H1 (cell line): Measurements from ENCODE around the gene ZNF571. TPM values are rescaled to one million over a fixed set of nuclear protein-coding genes. Genes with fewer than 3 reads are reported as not detected.

Source experiments
- CTCF ChIA-PET: fragments of 300-600 bp; sonication (Branson Sonifier 250); formaldehyde crosslinking; loops from one replicate; lab custom pipeline; 2021; ENCODE audit not compliant: partially characterized antibody; lab: Charles Lee
- POLR2A ChIA-PET: fragments of 300-600 bp; sonication (Branson Sonifier 250); formaldehyde crosslinking; loops from one replicate; lab custom pipeline; 2021; ENCODE audit warnings: inconsistent platforms; ENCODE audit not compliant: partially characterized antibody; lab: Charles Lee
- DNase-seq, 2 experiments: peaks; one replicate each; pipeline versions ENCODE4 v3.0.0 to v3.0.0-alpha.2; 2010 to 2022; ENCODE audit warnings: low spot score in 2 of 2, low read depth in 1 of 2, mixed read lengths in 1 of 2
- FAIRE-seq: peaks from 2 replicates; lab custom pipeline; 2011; peaks lifted over from hg19 to GRCh38; lab: Jason Lieb, UNC
- H2AFZ ChIP-seq: 2 replicates; pipeline ENCODE4 v1.8.1; 2012; ENCODE audit warnings: low read length, inconsistent platforms
- H2AK5ac ChIP-seq: 2 replicates; pipeline ENCODE4 v1.6.1; 2013; ENCODE audit warnings: low read depth, low read length
- H2BK120ac ChIP-seq: replicated peaks from 2 replicates; pipeline ENCODE3; 2013; ENCODE audit warnings: low read depth, low read length, inconsistent platforms
- H2BK12ac ChIP-seq: 2 replicates; pipeline ENCODE4 v1.6.1; 2013; ENCODE audit warnings: low read depth, low read length
- H2BK15ac ChIP-seq: 2 replicates; pipeline ENCODE4 v1.6.1; 2013; ENCODE audit warnings: low read length
- H2BK20ac ChIP-seq: 2 replicates; pipeline ENCODE4 v1.6.1; 2013; ENCODE audit warnings: low read length
- H2BK5ac ChIP-seq: 2 replicates; pipeline ENCODE4 v1.6.1; 2013; ENCODE audit warnings: low read depth, low read length
- H3K14ac ChIP-seq: 2 replicates; pipeline ENCODE4 v1.6.1; 2013; ENCODE audit warnings: inconsistent platforms; ENCODE audit not compliant: insufficient read length
- H3K18ac ChIP-seq: 2 replicates; pipeline ENCODE4 v1.6.1; 2013; ENCODE audit warnings: low read length; ENCODE audit errors: extremely low read depth
- H3K23ac ChIP-seq: 2 replicates; pipeline ENCODE4 v1.6.1; 2013; ENCODE audit warnings: inconsistent platforms; ENCODE audit not compliant: insufficient read length
- H3K23me2 ChIP-seq: 2 replicates; pipeline ENCODE4 v1.6.1; 2013; ENCODE audit warnings: low read depth, low read length
- H3K27ac ChIP-seq: 2 replicates; pipeline ENCODE4 v1.6.1; 2011; ENCODE audit warnings: low read depth, low read length, inconsistent platforms
- H3K27me3 ChIP-seq, 4 experiments: replicated peaks in 1 of 4; 1 replicate in 1 of 4; 2 replicates in 3 of 4; pipeline versions ENCODE4 v1.6.1 to v1.8.1; 2011 to 2013; ENCODE audit warnings: low read length in 3 of 4, mild to moderate bottlenecking in 3 of 4, inconsistent platforms in 2 of 4, mixed read lengths in 2 of 4, moderate library complexity in 1 of 4; ENCODE audit not compliant: control insufficient read depth in 3 of 4, insufficient read depth in 3 of 4; ENCODE audit errors: extremely low read depth in 1 of 4
- H3K36me3 ChIP-seq, 4 experiments: 2 replicates each; pipeline versions ENCODE4 v1.6.1 to v1.8.1; 2011 to 2013; ENCODE audit warnings: mild to moderate bottlenecking in 4 of 4, low read length in 3 of 4, moderate library complexity in 2 of 4, control low read depth in 1 of 4, inconsistent platforms in 1 of 4; ENCODE audit not compliant: insufficient read depth in 4 of 4, control insufficient read depth in 2 of 4
- H3K4ac ChIP-seq: replicated peaks from 2 replicates; pipeline ENCODE3; 2013; ENCODE audit warnings: low read length, low read depth, mixed read lengths, inconsistent platforms; ENCODE audit not compliant: insufficient read length
- H3K4me1 ChIP-seq, 4 experiments: replicated peaks in 1 of 4; 1 replicate in 1 of 4; 2 replicates in 3 of 4; pipeline versions ENCODE4 v1.6.1 to v1.8.1; 2011 to 2013; ENCODE audit warnings: low read length in 3 of 4, inconsistent platforms in 2 of 4, mixed read lengths in 1 of 4; ENCODE audit not compliant: insufficient read depth in 4 of 4, control insufficient read depth in 3 of 4
- H3K4me2 ChIP-seq, 2 experiments: 2 replicates each; pipeline versions ENCODE4 v1.6.1 to v1.8.1; 2011 to 2013; ENCODE audit warnings: low read depth in 2 of 2, low read length in 2 of 2, control low read depth in 1 of 2, inconsistent platforms in 1 of 2, mild to moderate bottlenecking in 1 of 2; ENCODE audit not compliant: insufficient read depth in 1 of 2
- H3K4me3 ChIP-seq, 4 experiments: fragments of 200-600, 300-600 bp in 1 of 4; sonication (generic), shearing (Covaris generic), sonication (Bioruptor Twin) in 1 of 4; 2 replicates each; pipeline versions ENCODE4 v1.5.1 to v1.8.1; 2011 to 2016; ENCODE audit warnings: low read length in 4 of 4, low read depth in 3 of 4, control low read depth in 2 of 4, inconsistent platforms in 2 of 4, mild to moderate bottlenecking in 2 of 4, mixed read lengths in 1 of 4, moderate library complexity in 1 of 4; ENCODE audit not compliant: insufficient read depth in 2 of 4; ENCODE audit errors: extremely low read depth in 1 of 4
- H3K56ac ChIP-seq: replicated peaks from 2 replicates; pipeline ENCODE3; 2013; ENCODE audit warnings: low read depth, mild to moderate bottlenecking, mixed read lengths, low read length, inconsistent platforms; ENCODE audit not compliant: insufficient read length
- H3K79me1 ChIP-seq: 2 replicates; pipeline ENCODE4 v1.6.1; 2013; ENCODE audit warnings: low read depth, low read length, control low read depth
- H3K79me2 ChIP-seq, 2 experiments: 2 replicates each; pipeline versions ENCODE4 v1.6.1 to v1.8.1; 2012 to 2013; ENCODE audit warnings: low read length in 2 of 2, mild to moderate bottlenecking in 2 of 2, inconsistent platforms in 1 of 2; ENCODE audit not compliant: insufficient read depth in 2 of 2, control insufficient read depth in 1 of 2
- H3K9ac ChIP-seq, 4 experiments: replicated peaks in 1 of 4; 1 replicate in 1 of 4; 2 replicates in 3 of 4; pipeline versions ENCODE4 v1.6.1 to v1.8.1; 2011 to 2013; ENCODE audit warnings: low read depth in 3 of 4, low read length in 3 of 4, control low read depth in 2 of 4, mild to moderate bottlenecking in 2 of 4, moderate library complexity in 2 of 4, inconsistent platforms in 1 of 4; ENCODE audit errors: extremely low read depth in 1 of 4
- H3K9me3 ChIP-seq, 2 experiments: 2 replicates each; pipeline versions ENCODE4 v1.6.1 to v1.8.1; 2012 to 2013; ENCODE audit warnings: mild to moderate bottlenecking in 2 of 2, moderate library complexity in 2 of 2, control low read depth in 1 of 2, inconsistent platforms in 1 of 2, low read depth in 1 of 2, low read length in 1 of 2, mixed read lengths in 1 of 2; ENCODE audit not compliant: insufficient read depth in 2 of 2
- H4K20me1 ChIP-seq, 2 experiments: replicated peaks in 1 of 2; 2 replicates each; pipeline versions ENCODE3 to v1.8.1; 2011 to 2013; ENCODE audit warnings: inconsistent platforms in 2 of 2, low read length in 2 of 2, mild to moderate bottlenecking in 1 of 2; ENCODE audit not compliant: insufficient read depth in 2 of 2, control insufficient read depth in 1 of 2
- H4K5ac ChIP-seq: 2 replicates; pipeline ENCODE4 v1.6.1; 2013; ENCODE audit warnings: low read length, low read depth, mixed read lengths, inconsistent platforms; ENCODE audit not compliant: insufficient read length
- H4K8ac ChIP-seq: 2 replicates; pipeline ENCODE4 v1.8.0; 2013; ENCODE audit warnings: mild to moderate bottlenecking, moderate library complexity, low read length, inconsistent platforms; ENCODE audit not compliant: insufficient read depth; ENCODE audit errors: extremely low read depth
- H4K91ac ChIP-seq: replicated peaks from 2 replicates; pipeline ENCODE3; 2013; ENCODE audit warnings: low read length, mixed read lengths, inconsistent platforms; ENCODE audit not compliant: insufficient read length
- NRF1 ChIP-seq: IDR thresholded peaks from 2 replicates; pipeline ENCODE4 v1.6.1; 2011; ENCODE audit warnings: mild to moderate bottlenecking, low read depth, low read length, improper control_type of control experiment
- WGBS, 2 experiments: shearing (Covaris generic) in 1 of 2; methylation state at CpG; one replicate each; pipeline versions ENCODE4 v1.1.6 to v1.1.7; 2013 to 2015; ENCODE audit warnings: low lambda C conversion rate in 2 of 2, mixed read lengths in 2 of 2, inconsistent platforms in 1 of 2, low coverage in 1 of 2, missing lambda C conversion rate in 1 of 2; ENCODE audit not compliant: insufficient replicate concordance in 2 of 2, insufficient coverage in 1 of 2, insufficient read length in 1 of 2; ENCODE audit errors: extremely low coverage in 1 of 2, missing lambda C conversion rate in 1 of 2; 5-methylcytosine and 5-hydroxymethylcytosine counted together
- long read RNA-seq, 2 experiments: library from RNA in 1 of 2; library from capped mRNA in 1 of 2; stranded (forward); transcript quantifications; one replicate each; pipeline ENCODE4 v2.0.0, GENCODE V29; 2021; ENCODE audit warnings: inconsistent platforms in 1 of 2
- polyA minus RNA-seq, 3 experiments: library from RNA; depleted of rRNA, polyadenylated mRNA; stranded (reverse); fragments of >200 nt; gene quantifications; 1 replicate in 2 of 3; 2 replicates in 1 of 3; pipeline ENCODE4 v1.2.3, GENCODE V29; 2011
- polyA plus RNA-seq, 7 experiments: library from polyadenylated mRNA; depleted of rRNA in 3 of 7; stranded (reverse) in 5 of 7; unstranded in 2 of 7; fragments of >200 nt in 5 of 7; fragments of 200-250 nt in 2 of 7; gene quantifications; 1 replicate in 5 of 7; 2 replicates in 1 of 7; 4 replicates in 1 of 7; pipeline versions ENCODE4 v1.2.1 to v1.2.3, GENCODE V29; 2011 to 2013; ENCODE audit warnings: missing spikeins in 2 of 7, mixed read lengths in 2 of 7
- total RNA-seq: library from RNA; stranded (reverse); fragmentation: NEBNext Ultra II Directional; extraction: Animal tissue kit (Norgen Biotek cat#: 25700); gene quantifications from 2 replicates; pipeline ENCODE4 v1.2.1, GENCODE V29; 2021

ZNF571 gene
- total RNA-seq (3.9 and 6.4 TPM in 2 replicates), polyA plus RNA-seq (2011; rRNA removed) (1.0 and 1.8 TPM in 2 replicates), polyA minus RNA-seq (2011; rRNA and poly(A)+ RNA removed) (4.0 and 4.6 TPM in 2 replicates)
- 1.4 TPM for polyA plus RNA-seq (2011; cell fraction: cytosol; rRNA removed)
- 1.5 TPM for polyA plus RNA-seq (2011; cell fraction: nucleus; rRNA removed)
- 1.9 to 3.5 TPM (median 2.7 TPM) in 4 replicates for polyA plus RNA-seq (2012, experiment 1 of 2)
- 0.28 TPM for polyA plus RNA-seq (2012, experiment 2 of 2)
- 2.4 TPM for polyA plus RNA-seq (2013, experiment 1 of 2)
- 2.3 TPM for polyA plus RNA-seq (2013, experiment 2 of 2)
- polyA minus RNA-seq (2011; cell fraction: cytosol; rRNA and poly(A)+ RNA removed): 2.3 TPM
- 7.5 TPM for polyA minus RNA-seq (2011; cell fraction: nucleus; rRNA and poly(A)+ RNA removed)
- long read RNA-seq, experiment 1, partial matches to known transcripts: 4 of 4 reads
- long read RNA-seq, experiment 1, other reads (novel, unspliced or antisense): 0 of 4 reads
- long read RNA-seq, experiment 2, partial matches to known transcripts: 0 of 3 reads
- long read RNA-seq, experiment 2, other reads (novel, unspliced or antisense): 3 of 3 reads

DNA sequence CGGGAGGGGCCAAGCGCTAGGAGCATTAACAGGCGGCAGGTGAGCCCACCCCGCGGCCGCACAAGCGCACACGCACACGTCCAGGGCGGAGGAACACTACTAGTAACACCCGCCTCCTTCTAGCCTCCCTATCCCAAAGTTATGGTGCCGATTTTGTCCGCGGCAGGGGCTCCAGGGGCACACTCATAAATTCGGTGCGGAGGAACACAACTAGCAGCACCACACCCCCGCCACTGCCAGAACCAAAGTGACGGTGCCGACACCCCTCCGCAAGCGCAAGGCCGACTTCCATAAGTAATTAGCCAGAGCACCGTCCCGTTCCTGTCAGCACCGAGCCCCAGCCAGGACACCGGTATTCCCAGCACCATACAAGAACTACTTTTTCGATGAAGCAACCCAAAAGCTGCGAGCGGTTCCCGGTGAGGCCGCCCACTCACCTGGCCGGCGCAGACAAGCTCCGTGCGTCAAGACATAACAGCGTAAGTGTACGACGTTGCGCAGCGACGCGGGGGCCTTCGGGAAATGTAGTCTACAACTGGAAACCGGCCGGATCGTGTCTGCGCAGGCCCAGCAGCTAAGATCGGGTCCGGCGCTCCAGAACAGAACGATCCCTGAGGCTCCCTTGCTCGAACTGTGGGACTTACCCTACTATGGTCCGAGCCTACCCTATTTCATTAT lies at the start of gene ZNF571, which contains the start of gene ZNF540:
TSS of gene ZNF571 (minus strand) at position 489 of the 678 bp plus-strand sequence. CDS start 8,116 bp downstream, outside the sequence.
TSS of gene ZNF540 (plus strand) at position 573 of the 678 bp plus-strand sequence. CDS start 3,572 bp downstream, outside the sequence.
- peak within 1 kb of the TSS; percentile 87 for H4K5ac ChIP-seq
- TF ChIP-seq NRF1: peak; percentile 62

More for the DNA sequence above, at the start of gene ZNF571, which contains the start of gene ZNF540:
- DNase-seq: peak; percentile 89 to 90
- peak within 1 kb of the TSS; percentile 83 for H4K8ac ChIP-seq
- H2BK5ac ChIP-seq: peak within 1 kb of the TSS; percentile 84
- ChIA-PET POLR2A (interaction anchor here (0.5 to 2.4 kb wide), 12 partner anchors 9 to 271 kb away, joined by 3 to 18 read pairs (median 5); partner anchors contain the start of genes ZFP30, ZNF527, ZNF569 and ZNF573), CTCF (interaction anchor here (0.6 to 3.6 kb wide), 3 partner anchors 9 to 69 kb away, joined by 3 to 14 read pairs (median 4); no protein-coding TSS in a partner anchor)
- peak within 1 kb of the TSS; percentile 77 to 99 for H3K4me2 ChIP-seq
- peaks cover 7 to 14% of the 10 kb centered on the region in 2 experiments for H3K9me3 ChIP-seq
- peak within 1 kb of the TSS in 3 of 4 experiments; percentile 70 to 80 (median 76); a peak in 6 of 7 replicates for H3K9ac ChIP-seq
- peaks cover 0 to 4% (median 0%) of the 10 kb centered on the region in 4 experiments; a peak in 1 of 7 replicates for H3K27me3 ChIP-seq
- no peak within 1 kb of the TSS for H3K4ac ChIP-seq
- no peaks in the 10 kb centered on the region for H4K20me1 ChIP-seq
- H3K18ac ChIP-seq: peak within 1 kb of the TSS; percentile 53; the same call in 1 of the 2 replicates
- no peaks in the 10 kb centered on the region for H3K79me1 ChIP-seq
- no peak within 1 kb of the TSS for H3K23ac ChIP-seq
- peak within 1 kb of the TSS; percentile 13 for H4K91ac ChIP-seq
- peak within 1 kb of the TSS; percentile 64 to 82 (median 76) for H3K4me3 ChIP-seq
- H2BK15ac ChIP-seq: no peak within 1 kb of the TSS
- H3K36me3 ChIP-seq: peaks cover 0 to 6% (median 0%) of the 10 kb centered on the region in 4 experiments; a peak in 1 of 8 replicates
- H3K79me2 ChIP-seq: no peaks in the 10 kb centered on the region
- 2% methylated on average over 53 of the region's 53 CpGs; no CpG with 5 or more reads in 1 of the 2 experiments for WGBS, 2 experiments
- H3K27ac ChIP-seq: peak within 1 kb of the TSS; percentile 78
- H2BK120ac ChIP-seq: no peak within 1 kb of the TSS
- H2BK20ac ChIP-seq: 0 out of 2 replicates have a peak within 1 kb of the TSS, but pooled peaks have one; percentile 53
- FAIRE-seq: peak; percentile 69
- no peak within 1 kb of the TSS for H2BK12ac ChIP-seq
- H3K56ac ChIP-seq: peak within 1 kb of the TSS; percentile 60
- peak within 1 kb of the TSS; percentile 97 for H2AFZ ChIP-seq
- peaks cover 0 to 2% (median 0%) of the 10 kb centered on the region in 4 experiments; a peak in 4 of 7 replicates for H3K4me1 ChIP-seq
- no peak within 1 kb of the TSS for H2AK5ac ChIP-seq
- no peak within 1 kb of the TSS for H3K14ac ChIP-seq
- H3K23me2 ChIP-seq: peaks cover 7% of the 10 kb centered on the region
